K562 (cell line): ENCODE results near the gene SFR1. TPM values are rescaled to one million over a fixed set of nuclear protein-coding genes. Genes with fewer than 3 reads are reported as not detected.

Source experiments
- ATAC-seq: fragments of 200-7000 bp; cut with Tn5 transposase; 3 replicates; pipeline ENCODE4 v1.9.1; 2020; ENCODE audit warnings: moderate library complexity
- BruUV-seq: library from RNA; stranded (reverse); fragments of 400-500 nt; replicated peaks from 2 replicates; lab custom pipeline; 2021; lab: Mats Ljungman, UMichigan
- CTCF ChIA-PET: fragments of 300-600 bp; formaldehyde crosslinking; extraction: SDS; loops from one replicate; lab custom pipeline; 2021; ENCODE audit warnings: low intra/inter-chr PET ratio; lab: Yijun Ruan, JAX
- POLR2A ChIA-PET: fragments of 300-600, 350-650 bp; sonication (Branson Sonifier 250); formaldehyde crosslinking; extraction: SDS; loops from one replicate; lab custom pipeline; 2021; ENCODE audit warnings: antibody characterized with exemption, inconsistent platforms; lab: Yijun Ruan, JAX
- DNase-seq, 4 experiments: peaks; one replicate each; pipeline versions ENCODE4 v3.0.0 to v3.0.0-alpha.2; 2011 to 2018; ENCODE audit warnings: low spot score in 3 of 4, mixed read lengths in 3 of 4; ENCODE audit errors: extremely low read depth in 1 of 4
- FAIRE-seq: peaks from 2 replicates; lab custom pipeline; 2011; peaks lifted over from hg19 to GRCh38; lab: Jason Lieb, UNC
- H2AFZ ChIP-seq: 2 replicates; pipeline ENCODE4 v1.6.0; 2011; ENCODE audit warnings: low read depth, low read length, control low read depth, inconsistent platforms
- H3K27ac ChIP-seq: fragments of 200-600 bp; 3 replicates; pipeline ENCODE4 v1.8.0; 2011; ENCODE audit warnings: low read depth, mild to moderate bottlenecking, control low read depth, inconsistent platforms, low read length, moderate library complexity, mixed read lengths; ENCODE audit errors: extremely low read depth
- H3K27me3 ChIP-seq, 2 experiments: fragments of 300-600 bp in 1 of 2; 2 replicates in 1 of 2; 3 replicates in 1 of 2; pipeline versions ENCODE4 v1.6.0 to v1.8.0; 2011; ENCODE audit warnings: inconsistent platforms in 2 of 2, low read length in 2 of 2, mild to moderate bottlenecking in 1 of 2, mixed read lengths in 1 of 2, moderate library complexity in 1 of 2; ENCODE audit not compliant: control insufficient read depth in 2 of 2, insufficient read depth in 2 of 2
- H3K36me3 ChIP-seq: fragments of 300-600 bp; 3 replicates; pipeline ENCODE4 v1.8.0; 2011; ENCODE audit warnings: mild to moderate bottlenecking, low read length, inconsistent platforms; ENCODE audit not compliant: control insufficient read depth, insufficient read depth
- H3K4me1 ChIP-seq, 2 experiments: fragments of 200-600 bp in 1 of 2; replicated peaks in 1 of 2; 2 replicates in 1 of 2; 3 replicates in 1 of 2; pipeline versions ENCODE4 v1.5.1 to v1.8.0; 2011; ENCODE audit warnings: inconsistent platforms in 2 of 2, low read length in 2 of 2, mild to moderate bottlenecking in 1 of 2, mixed read lengths in 1 of 2, moderate library complexity in 1 of 2; ENCODE audit not compliant: control insufficient read depth in 2 of 2, insufficient read depth in 2 of 2
- H3K4me2 ChIP-seq: 2 replicates; pipeline ENCODE4 v1.6.1; 2011; ENCODE audit warnings: low read length, control low read depth, inconsistent platforms, mixed read lengths; ENCODE audit not compliant: insufficient read depth
- H3K4me3 ChIP-seq: fragments of 200-600 bp; sonication (generic), shearing (Covaris generic); 2 replicates; pipeline ENCODE4 v1.5.1; 2016; ENCODE audit warnings: control low read depth, inconsistent platforms
- H3K79me2 ChIP-seq: fragments of 200-600 bp; 3 replicates; pipeline ENCODE4 v1.8.0; 2011; ENCODE audit warnings: low read length, inconsistent platforms; ENCODE audit not compliant: control insufficient read depth, insufficient read depth
- H3K9ac ChIP-seq, 2 experiments: 2 replicates each; pipeline versions ENCODE4 v1.6.0 to v1.6.1; 2011; ENCODE audit warnings: low read depth in 2 of 2, low read length in 2 of 2, control low read depth in 1 of 2, inconsistent platforms in 1 of 2, mild to moderate bottlenecking in 1 of 2, mixed read lengths in 1 of 2; ENCODE audit not compliant: insufficient read depth in 1 of 2
- H3K9me1 ChIP-seq: one replicate; pipeline ENCODE4 v1.6.0; 2011; ENCODE audit warnings: inconsistent platforms, mild to moderate bottlenecking, low read length, moderate library complexity; ENCODE audit not compliant: control insufficient read depth, insufficient read depth
- H3K9me3 ChIP-seq: replicated peaks from 2 replicates; pipeline ENCODE4 v1.5.1; 2011; ENCODE audit warnings: low read depth, low read length, inconsistent platforms; ENCODE audit not compliant: control insufficient read depth, insufficient read depth
- H4K20me1 ChIP-seq: replicated peaks from 2 replicates; pipeline ENCODE4 v1.6.1; 2011; ENCODE audit warnings: low read length, inconsistent platforms, mixed read lengths; ENCODE audit not compliant: control insufficient read depth, insufficient read depth
- CSDE1 ChIP-seq, 2 experiments: fragments of 450-650 bp; IDR thresholded peaks; 2 replicates each; pipeline ENCODE4 v1.6.1; 2016; ENCODE audit warnings: mild to moderate bottlenecking in 1 of 2
- FOXP1 ChIP-seq: sonication (generic); formaldehyde crosslinking; IDR thresholded peaks from 2 replicates; pipeline ENCODE4 v1.8.0; 2022; ENCODE audit warnings: mild to moderate bottlenecking, missing genetic modification reagents
- GABPB1 ChIP-seq: sonication (generic); formaldehyde crosslinking; IDR thresholded peaks from 2 replicates; pipeline ENCODE4 v1.8.0; 2022; ENCODE audit warnings: mild to moderate bottlenecking, missing genetic modification reagents
- HMG20B ChIP-seq: fragments of 250-450 bp; sonication (Bioruptor Pico); IDR thresholded peaks from 2 replicates; pipeline ENCODE4 v1.5.0; 2021; ENCODE audit warnings: mild to moderate bottlenecking
- HNRNPH1 ChIP-seq: fragments of 200-400 bp; formaldehyde crosslinking; optimal IDR thresholded peaks from 2 replicates; pipeline ENCODE3; 2017; ENCODE audit warnings: low read depth, mild to moderate bottlenecking, low read length, moderate library complexity
- KLF16 ChIP-seq: IDR thresholded peaks from 2 replicates; pipeline ENCODE4 v1.6.1; 2016; ENCODE audit warnings: antibody characterized with exemption
- MAX ChIP-seq: sonication (generic); formaldehyde crosslinking; IDR thresholded peaks from 2 replicates; pipeline ENCODE4 v1.9.0; 2022; ENCODE audit warnings: mild to moderate bottlenecking, missing genetic modification reagents
- MXD1 ChIP-seq: fragments of 250-450 bp; sonication (Bioruptor Pico); IDR thresholded peaks from 2 replicates; pipeline ENCODE4 v1.8.0; 2021; ENCODE audit warnings: borderline replicate concordance, mild to moderate bottlenecking, moderate library complexity; ENCODE audit not compliant: poor library complexity, severe bottlenecking
- NCOA6 ChIP-seq: fragments of 450-650 bp; IDR thresholded peaks from 2 replicates; pipeline ENCODE4 v1.6.1; 2017; ENCODE audit warnings: mild to moderate bottlenecking
- RAD21 ChIP-seq, 2 experiments: fragments of 250-450 bp in 1 of 2; fragments of 450-650 bp in 1 of 2; sonication (Bioruptor Pico) in 1 of 2; formaldehyde crosslinking in 1 of 2; IDR thresholded peaks in 1 of 2; conservative IDR thresholded peaks in 1 of 2; 2 replicates each; pipeline versions ENCODE4 v1.4.0 to v1.8.0; 2020 to 2022; ENCODE audit warnings: mild to moderate bottlenecking in 2 of 2, moderate library complexity in 1 of 2
- RB1 ChIP-seq: fragments of 450-650 bp; IDR thresholded peaks from 2 replicates; pipeline ENCODE4 v1.6.1; 2017; ENCODE audit warnings: low read depth, mild to moderate bottlenecking
- SAFB2 ChIP-seq: fragments of 200-400 bp; formaldehyde crosslinking; IDR thresholded peaks from 2 replicates; pipeline ENCODE4 v1.6.1; 2018; ENCODE audit warnings: borderline replicate concordance, low read length, low read depth, moderate library complexity; ENCODE audit not compliant: severe bottlenecking
- SMAD2 ChIP-seq: fragments of 150-350 bp; IDR thresholded peaks from 2 replicates; pipeline ENCODE4 v1.6.1; 2014; ENCODE audit warnings: low read depth, mild to moderate bottlenecking, low read length
- SMARCC2 ChIP-seq: fragments of 450-650 bp; IDR thresholded peaks from 2 replicates; pipeline ENCODE4 v1.6.1; 2017; ENCODE audit warnings: antibody characterized with exemption, moderate library complexity, mild to moderate bottlenecking, low read depth
- THAP7 ChIP-seq: fragments of 250-450 bp; sonication (Bioruptor Pico); IDR thresholded peaks from 2 replicates; pipeline ENCODE4 v1.5.0; 2021
- ZFP30 ChIP-seq: fragments of 250-450 bp; sonication (Bioruptor Pico); IDR thresholded peaks from 2 replicates; pipeline ENCODE4 v1.8.0; 2022; ENCODE audit warnings: moderate library complexity, mild to moderate bottlenecking, inconsistent platforms, borderline replicate concordance
- ZFP91 ChIP-seq: sonication (generic); formaldehyde crosslinking; IDR thresholded peaks from 2 replicates; pipeline ENCODE4 v1.8.0; 2022; ENCODE audit warnings: mild to moderate bottlenecking, missing genetic modification reagents
- ZNF263 ChIP-seq: sonication (generic); formaldehyde crosslinking; IDR thresholded peaks from 2 replicates; pipeline ENCODE4 v1.8.0; 2022; ENCODE audit warnings: mild to moderate bottlenecking, missing genetic modification reagents, borderline replicate concordance
- ZNF57 ChIP-seq: fragments of 450-650 bp; formaldehyde crosslinking; IDR thresholded peaks from 2 replicates; pipeline ENCODE4 v1.4.0; 2020; ENCODE audit warnings: mild to moderate bottlenecking, moderate library complexity
- ZNF75A ChIP-seq: fragments of 450-650 bp; formaldehyde crosslinking; IDR thresholded peaks from 2 replicates; pipeline ENCODE4 v1.4.0; 2020; ENCODE audit warnings: mild to moderate bottlenecking
- WGBS: fragments of 100-300 bp; shearing (Covaris generic); methylation state at CpG from one replicate; pipeline ENCODE4 v1.1.6; 2016; ENCODE audit warnings: low coverage, mixed read lengths; ENCODE audit not compliant: insufficient coverage; ENCODE audit errors: missing lambda C conversion rate; 5-methylcytosine and 5-hydroxymethylcytosine counted together
- in situ Hi-C: fragments of 300-500 bp; cut with MboI; formaldehyde crosslinking; loops from 4 replicates; pipeline ENCODE4 v1.15.0; 2018; ENCODE audit warnings: inconsistent platforms, mixed read lengths
- intact Hi-C: fragments of 100-400 bp; cut with micrococcal nuclease; formaldehyde crosslinking; loops from 2 replicates; pipeline ENCODE4 v1.14.2; 2022
- polyA plus RNA-seq, 8 experiments: library from polyadenylated mRNA; depleted of rRNA in 4 of 8; stranded (reverse) in 5 of 8; unstranded in 3 of 8; fragments of >200 nt; fragmentation: Nextera tagmentation in 2 of 8; fragmentation: Illumina TruSeq in 1 of 8; extraction: Ambion mirVana in 2 of 8; extraction: Trizol in 1 of 8; gene quantifications; 2 replicates each; pipeline versions ENCODE4 v1.2.1 to v1.2.3, GENCODE V29; 2011 to 2014; ENCODE audit warnings: inconsistent platforms in 1 of 8, missing spikeins in 1 of 8
- total RNA-seq, 7 experiments: library from RNA; depleted of rRNA in 6 of 7; stranded (reverse); fragments of >200 nt in 6 of 7; fragmentation: Illumina TruSeq in 2 of 7; extraction: Trizol in 2 of 7; gene quantifications; 2 replicates each; pipeline versions ENCODE4 v1.2.1 to v1.2.3, GENCODE V29; 2011 to 2021; ENCODE audit warnings: low replicate concordance in 1 of 7

Gene SFR1
- total and polyA plus RNA-seq, 9 of the 15 experiments (the other 6 are each of a cell fraction or from before 2014, with no cell fraction given): 4.3 to 18.7 (median 9.1) TPM

DNA sequence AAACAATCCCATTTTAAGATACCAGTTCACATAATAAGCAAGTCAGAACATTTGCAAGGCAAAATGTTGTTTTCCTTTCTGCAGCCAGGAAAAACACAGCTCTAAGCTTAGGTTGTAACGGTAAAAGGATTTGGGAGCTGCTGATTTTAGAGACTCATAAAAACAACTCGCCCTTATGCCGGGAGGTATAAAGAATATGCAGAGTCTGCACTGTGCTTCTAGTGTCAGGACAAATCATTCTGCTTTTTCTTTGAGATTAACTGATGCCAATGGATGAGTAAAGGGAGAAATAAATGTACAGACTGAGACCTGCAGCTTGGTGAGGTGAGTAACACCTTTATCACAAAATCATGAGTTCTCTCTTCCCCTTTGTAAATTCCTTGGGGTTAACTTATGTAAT, 2.0 kb upstream of the SFR1 start:
- in situ Hi-C loops: no loop called here
- Histone ChIP-seq H3K4me3 (no peak overlapping the region), H3K9me3 (no peaks in the 10 kb centered on the region), H3K4me1 (peaks cover 0 to 7% of the 10 kb centered on the region in 2 experiments; a peak in 1 of 5 replicates), H3K36me3 (peaks cover 4% of the 10 kb centered on the region; the same call in 1 of the 3 replicates), H3K9ac (no peak overlapping the region), H3K27ac (no peak overlapping the region), H3K79me2 (peaks cover 9% of the 10 kb centered on the region; the same call in 1 of the 3 replicates), H3K4me2 (no peak overlapping the region), H3K27me3 (no peaks in the 10 kb centered on the region; a peak in 1 of 5 replicates), H3K9me1 (no peaks in the 10 kb centered on the region), H2AFZ (peak overlapping the region; percentile 97), H4K20me1 (no peaks in the 10 kb centered on the region)
- intact Hi-C loops: loop anchor here (5.0 kb wide), 5 partner anchors 87 to 232 kb away; partner anchors contain the start of genes CFAP58, SLK and STN1
- FAIRE-seq (no peak), DNase-seq (no peak), ATAC-seq (no peak)
- ChIA-PET CTCF (interaction anchor here (0.7 kb wide), 1 partner anchor 347 kb away, joined by 3 read pairs; no protein-coding TSS in a partner anchor), POLR2A (interaction anchor here (2.3 kb wide), 1 partner anchor 11 kb away, joined by 10 read pairs; no protein-coding TSS in a partner anchor)
- BruUV-seq: no TSS peak
- 72% methylated on average over 3 of the region's 3 CpGs for WGBS
- no peak for TF ChIP-seq RB1
- no peak for TF ChIP-seq HNRNPH1
- TF ChIP-seq FOXP1 (CRISPR knock-in tag): no peak
- TF ChIP-seq SMARCC2: no peak
- TF ChIP-seq GABPB1 (CRISPR knock-in tag): no peak
- no peak for TF ChIP-seq ZFP91 (CRISPR knock-in tag)
- no peak for TF ChIP-seq KLF16
- no peak for TF ChIP-seq NCOA6
- no peak for TF ChIP-seq ZFP30
- no peak for TF ChIP-seq SAFB2
- no peak for TF ChIP-seq SMAD2
- TF ChIP-seq ZNF75A (CRISPR knock-in tag): no peak
- no peak for TF ChIP-seq THAP7 (CRISPR knock-in tag)
- TF ChIP-seq ZNF57: no peak
- no peak for TF ChIP-seq MAX (CRISPR knock-in tag)
- TF ChIP-seq ZNF263: no peak
- TF ChIP-seq MXD1 (CRISPR knock-in tag): no peak
- no peak for TF ChIP-seq RAD21 (CRISPR knock-in tag; conservative IDR thresholded peaks at IDR 0.05 in 1 of 2, IDR thresholded peaks at IDR 0.05 in 1 of 2)
- TF ChIP-seq HMG20B: no peak
- no peak for TF ChIP-seq CSDE1 (IDR thresholded peaks at IDR 0.05)
